ENCODE data around the gene FBXW7. TPM values are rescaled to one million over a fixed set of nuclear protein-coding genes. Genes with fewer than 3 reads are reported as not detected.

The FBXW7 gene
- total and polyA plus RNA-seq, 2 of the 8 experiments (the other 6 are each of a cell fraction or from before 2014, with no cell fraction given) = 6.0 to 26.7 TPM

DNA sequence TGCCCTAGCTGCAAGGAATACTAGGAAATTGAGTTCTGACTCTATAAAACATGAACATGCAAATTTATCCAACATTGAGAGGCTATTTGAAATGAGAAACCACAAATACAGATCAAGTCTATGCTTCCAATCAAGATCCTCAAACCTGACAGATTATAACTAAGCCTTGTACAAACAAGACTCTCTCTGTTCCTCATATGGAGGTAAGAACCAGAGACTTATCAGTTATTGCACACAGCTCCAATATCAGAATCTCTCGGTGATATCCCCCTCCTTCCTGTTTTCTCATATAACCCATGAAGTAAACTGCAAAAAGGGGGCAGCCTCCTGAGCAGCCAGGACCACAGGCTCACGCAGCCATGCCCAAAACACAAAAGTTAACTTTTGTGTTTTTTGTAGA lies 36.5 kb downstream of the FBXW7 start:
- Histone ChIP-seq H3K4ac (replicated peaks; ENCODE audit: insufficient read length, low read depth, low read length) (no peak overlapping the region), H2BK15ac (ENCODE audit: low read length) (no peak overlapping the region), H2BK120ac (replicated peaks; ENCODE audit: low read depth, low read length) (no peak overlapping the region), H4K91ac (replicated peaks; ENCODE audit: insufficient read length, low read length) (no peak overlapping the region), H3K4me3 (ENCODE audit: extremely low read depth in 1 of 4, insufficient read depth in 2 of 4, low read depth in 3 of 4, low read length in 4 of 4) (no peak overlapping the region), H3K79me2 (ENCODE audit: control insufficient read depth in 1 of 2, insufficient read depth in 2 of 2, low read length in 2 of 2) (peaks cover 0 to 73% of the 10 kb centered on the region in 2 experiments; a peak in 3 of 4 replicates), H2AFZ (ENCODE audit: low read length) (no peak overlapping the region), H3K9ac (replicated peaks in 1 of 4; ENCODE audit: extremely low read depth in 1 of 4, low read depth in 3 of 4, low read length in 3 of 4) (no peak overlapping the region; a peak in 1 of 7 replicates), H3K23ac (ENCODE audit: insufficient read length) (no peak overlapping the region), H3K9me3 (ENCODE audit: insufficient read depth in 2 of 2, low read depth in 1 of 2, low read length in 1 of 2) (no peaks in the 10 kb centered on the region), H3K27ac (ENCODE audit: low read depth, low read length) (no peak overlapping the region), H2BK12ac (ENCODE audit: low read depth, low read length) (no peak overlapping the region), H3K14ac (ENCODE audit: insufficient read length) (no peak overlapping the region), H2AK5ac (ENCODE audit: low read depth, low read length) (no peak overlapping the region), H4K5ac (ENCODE audit: insufficient read length, low read depth, low read length) (no peak overlapping the region), H4K20me1 (replicated peaks in 1 of 2; ENCODE audit: control insufficient read depth in 1 of 2, insufficient read depth in 2 of 2, low read length in 2 of 2) (peaks cover 0 to 2% of the 10 kb centered on the region in 2 experiments), H3K36me3 (ENCODE audit: control insufficient read depth in 2 of 4, insufficient read depth in 4 of 4, low read length in 3 of 4) (no peaks in the 10 kb centered on the region), H3K4me2 (ENCODE audit: insufficient read depth in 1 of 2, low read depth in 2 of 2, low read length in 2 of 2) (no peak overlapping the region), H3K23me2 (ENCODE audit: low read depth, low read length) (no peaks in the 10 kb centered on the region), H3K4me1 (replicated peaks in 1 of 4; ENCODE audit: control insufficient read depth in 3 of 4, insufficient read depth in 4 of 4, low read length in 3 of 4) (no peaks in the 10 kb centered on the region), H3K18ac (ENCODE audit: extremely low read depth, low read length) (no peak overlapping the region), H4K8ac (ENCODE audit: extremely low read depth, insufficient read depth, low read length) (no peak overlapping the region), H3K27me3 (replicated peaks in 1 of 4; ENCODE audit: control insufficient read depth in 3 of 4, extremely low read depth in 1 of 4, insufficient read depth in 3 of 4, low read length in 3 of 4) (no peaks in the 10 kb centered on the region), H2BK5ac (ENCODE audit: low read depth, low read length) (no peak overlapping the region), H3K56ac (replicated peaks; ENCODE audit: insufficient read length, low read depth, low read length) (no peak overlapping the region), H2BK20ac (ENCODE audit: low read length) (no peak overlapping the region), H3K79me1 (ENCODE audit: low read depth, low read length) (peaks cover 2% of the 10 kb centered on the region; the same call in 1 of the 2 replicates)
- 100% methylated on average over 2 of the region's 2 CpGs; no CpG with 5 or more reads in 1 of the 2 experiments for WGBS, 2 experiments (ENCODE audit: extremely low coverage in 1 of 2, insufficient coverage in 1 of 2, insufficient read length in 1 of 2, insufficient replicate concordance in 2 of 2, low coverage in 1 of 2, low lambda C conversion rate in 2 of 2, missing lambda C conversion rate in 1 of 2)
- CTCF ChIA-PET (ENCODE audit: partially characterized antibody) = interaction anchor here (0.8 to 5.5 kb wide), 15 partner anchors 8 to 268 kb away, joined by 3 to 33 read pairs (median 5); no protein-coding TSS in a partner anchor
- FAIRE-seq (no peak), DNase-seq (ENCODE audit: low read depth in 1 of 2, low spot score in 2 of 2) (no peak)
- POLR2A ChIA-PET (ENCODE audit: partially characterized antibody) = interaction anchor here (1.2 kb wide), 1 partner anchor 15 kb away, joined by 4 read pairs; no protein-coding TSS in a partner anchor
- TF ChIP-seq RXRA (IDR thresholded peaks at IDR 0.05; ENCODE audit: insufficient read depth, low read depth, low read length) (no peak), TCF12 (IDR thresholded peaks at IDR 0.05; ENCODE audit: low read depth, low read length) (no peak), GTF2F1 (IDR thresholded peaks at IDR 0.05; ENCODE audit: borderline replicate concordance, low read depth, low read length) (no peak), POLR2AphosphoS5 (IDR thresholded peaks at IDR 0.05; ENCODE audit: low read depth, low read length) (no peak), GABPA (IDR thresholded peaks at IDR 0.05; ENCODE audit: borderline replicate concordance, insufficient read depth, low read length) (no peak), TEAD4 (IDR thresholded peaks at IDR 0.05; ENCODE audit: low read depth, low read length) (no peak), PHF8 (conservative IDR thresholded peaks at IDR 0.05; ENCODE audit: low read depth, low read length) (no peak), EGR1 (IDR thresholded peaks at IDR 0.05; ENCODE audit: borderline replicate concordance, low read depth, low read length) (no peak), KDM4A (IDR thresholded peaks at IDR 0.05; ENCODE audit: low read depth, low read length, severe bottlenecking) (no peak), RFX5 (IDR thresholded peaks at IDR 0.05; ENCODE audit: borderline replicate concordance, low read depth, low read length) (no peak), E2F6 (IDR thresholded peaks at IDR 0.05) (no peak), CHD2 (IDR thresholded peaks at IDR 0.05; ENCODE audit: low read length) (no peak), TAF1 (IDR thresholded peaks at IDR 0.05; ENCODE audit: low read depth, low read length) (no peak)
- TF ChIP-seq, protein P1, sequence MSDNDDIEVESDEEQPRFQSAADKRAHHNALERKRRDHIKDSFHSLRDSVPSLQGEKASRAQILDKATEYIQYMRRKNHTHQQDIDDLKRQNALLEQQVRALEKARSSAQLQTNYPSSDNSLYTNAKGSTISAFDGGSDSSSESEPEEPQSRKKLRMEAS (IDR thresholded peaks at IDR 0.05) = no peak
